RKO (cell line): ENCODE measurements around the gene NDUFB1.
A peak's percentile ranks its signal among the peaks of the same experiment; 100 is the strongest.

Experiments
- DNase-seq: peaks from one replicate; pipeline ENCODE4 v3.0.0-alpha.2; 2016; ENCODE audit warnings: low spot score

Gene NDUFB1

GRCh38 chr14:92093320-92093719 is 28.2 kb downstream of the NDUFB1 start:
- peak; percentile 24 for DNase-seq

GRCh38 chr14:92088494-92088893 is 33.0 kb downstream of the NDUFB1 start:
- no peak for DNase-seq

- no peak for DNase-seq
These were observed 47.0 kb downstream of the NDUFB1 start for GRCh38 chr14:92074555-92074954.
